ENCODE data around the gene ST6GALNAC4. TPM values are rescaled to one million over a fixed set of nuclear protein-coding genes. Genes with fewer than 3 reads are reported as not detected.

The ST6GALNAC4 gene
- total and polyA plus RNA-seq, 10 of the 15 experiments (the other 5 are each of a cell fraction or from before 2014, with no cell fraction given), result 4.2 to 63.2 (median 35.2) TPM

GRCh38 chr9:127930231-127931091 is 13.6 kb upstream of the ST6GALNAC4 start, which contains the start of gene PIP5KL1 (continued):
- no peak for TF ChIP-seq SKIL (IDR thresholded peaks at IDR 0.05; ENCODE audit: low read depth, poor library complexity, severe bottlenecking)
- no peak for TF ChIP-seq NR2C2 (IDR thresholded peaks at IDR 0.05; ENCODE audit: borderline replicate concordance, control insufficient read depth, insufficient read length, low read depth)
- TF ChIP-seq FOXK2 (IDR thresholded peaks at IDR 0.05), result no peak
- TF ChIP-seq RELB (IDR thresholded peaks at IDR 0.05; ENCODE audit: low read depth), result no peak
- TF ChIP-seq EP300 (IDR thresholded peaks at IDR 0.05; ENCODE audit: borderline replicate concordance in 1 of 2, control insufficient read depth in 1 of 2, low read depth in 2 of 2, low read length in 2 of 2), result no peak
- no peak for TF ChIP-seq CBX3 (IDR thresholded peaks at IDR 0.05; ENCODE audit: borderline replicate concordance, low read depth)
- TF ChIP-seq TCF7 (IDR thresholded peaks at IDR 0.05; ENCODE audit: borderline replicate concordance), result no peak
- no peak for TF ChIP-seq NRF1 (conservative IDR thresholded peaks at IDR 0.05; ENCODE audit: low read depth, low read length)
- no peak for TF ChIP-seq IKZF2 (IDR thresholded peaks at IDR 0.05)
- no peak for TF ChIP-seq TARDBP (IDR thresholded peaks at IDR 0.05; ENCODE audit: borderline replicate concordance)
- TF ChIP-seq YY1 (IDR thresholded peaks at IDR 0.05; ENCODE audit: low read depth, low read length), result no peak
- TF ChIP-seq NFYA (IDR thresholded peaks at IDR 0.05; ENCODE audit: borderline replicate concordance, low read depth, low read length), result no peak
- TF ChIP-seq ZNF274 (IDR thresholded peaks at IDR 0.05; ENCODE audit: insufficient read depth, insufficient read length), result no peak
- TF ChIP-seq EGR1 (IDR thresholded peaks at IDR 0.05; ENCODE audit: borderline replicate concordance in 1 of 2, low read depth in 2 of 2, low read length in 2 of 2), result 0 out of 3 replicates have a peak, but pooled peaks of 1 of the 2 experiments have one; percentile 5
- no peak for TF ChIP-seq BHLHE40 (IDR thresholded peaks at IDR 0.05; ENCODE audit: borderline replicate concordance in 1 of 2, low read depth in 2 of 2, low read length in 1 of 2)
- TF ChIP-seq GATAD2B (conservative IDR thresholded peaks at IDR 0.05; ENCODE audit: low read depth), result 0 out of 2 replicates have a peak, but pooled peaks have one; percentile 27
- no peak for TF ChIP-seq CHD1 (IDR thresholded peaks at IDR 0.05; ENCODE audit: low read depth, low read length)
- TF ChIP-seq BACH1 (IDR thresholded peaks at IDR 0.05; ENCODE audit: borderline replicate concordance), result peak; percentile 51; the same call in 1 of the 2 replicates
- TF ChIP-seq HDAC6 (IDR thresholded peaks at IDR 0.05; ENCODE audit: unreplicated experiment), result no peak
- TF ChIP-seq HSF1 (IDR thresholded peaks at IDR 0.05; ENCODE audit: low read depth, low read length), result no peak
- TF ChIP-seq RBBP5 (conservative IDR thresholded peaks at IDR 0.05), result no peak
- TF ChIP-seq SUZ12 (IDR thresholded peaks at IDR 0.05; ENCODE audit: unreplicated experiment), result no peak
- TF ChIP-seq TCF12 (IDR thresholded peaks at IDR 0.05; ENCODE audit: low read depth, low read length), result no peak
